HepG2 (cell line): Measurements from ENCODE around the gene MOV10L1. TPM values are rescaled to one million over a fixed set of nuclear protein-coding genes. Genes with fewer than 3 reads are reported as not detected.

ENCODE experiments used
- ATM ChIP-seq: fragments of 450-650 bp; IDR thresholded peaks from 2 replicates; pipeline ENCODE4 v1.7.1; 2017; ENCODE audit warnings: mild to moderate bottlenecking, borderline replicate concordance
- CHCHD3 ChIP-seq: sonication (generic); formaldehyde crosslinking; IDR thresholded peaks from 2 replicates; pipeline ENCODE4 v1.8.0; 2022; ENCODE audit warnings: mild to moderate bottlenecking, missing genetic modification reagents, moderate library complexity
- FOXA1 ChIP-seq, 2 experiments: fragments of 450-650 bp in 1 of 2; sonication (generic) in 1 of 2; formaldehyde crosslinking in 1 of 2; IDR thresholded peaks; 2 replicates each; pipeline versions ENCODE4 v1.4.0 to v1.6.1; 2016 to 2020; ENCODE audit warnings: missing genetic modification reagents in 1 of 2
- HMG20B ChIP-seq: conservative IDR thresholded peaks from 2 replicates; pipeline ENCODE4 v1.6.1; 2016; ENCODE audit warnings: missing genetic modification reagents, missing compliant biosample characterization
- KDM4B ChIP-seq: sonication (generic); formaldehyde crosslinking; IDR thresholded peaks from 2 replicates; pipeline ENCODE4 v1.4.0; 2020; ENCODE audit warnings: missing genetic modification reagents
- MED1 ChIP-seq: sonication (generic); formaldehyde crosslinking; IDR thresholded peaks from 2 replicates; pipeline ENCODE4 v1.4.0; 2020; ENCODE audit warnings: missing genetic modification reagents
- MYC ChIP-seq: sonication (generic); formaldehyde crosslinking; IDR thresholded peaks from 2 replicates; pipeline ENCODE4 v1.9.0; 2021; ENCODE audit warnings: missing genetic modification reagents, borderline replicate concordance
- PHF8 ChIP-seq: sonication (generic); formaldehyde crosslinking; IDR thresholded peaks from 2 replicates; pipeline ENCODE4 v1.5.0; 2020; ENCODE audit warnings: missing genetic modification reagents
- RXRA ChIP-seq: sonication (generic); formaldehyde crosslinking; IDR thresholded peaks from 2 replicates; pipeline ENCODE4 v1.5.1; 2020; ENCODE audit warnings: missing genetic modification reagents
- ZBTB21 ChIP-seq: sonication (generic); formaldehyde crosslinking; IDR thresholded peaks from 2 replicates; pipeline ENCODE4 v1.4.0; 2020; ENCODE audit warnings: missing genetic modification reagents
- ZNF335 ChIP-seq: sonication (generic); formaldehyde crosslinking; IDR thresholded peaks from 2 replicates; pipeline ENCODE4 v1.4.0; 2020; ENCODE audit warnings: missing genetic modification reagents
- ZNF547 ChIP-seq: sonication (generic); formaldehyde crosslinking; IDR thresholded peaks from 2 replicates; pipeline ENCODE4 v1.5.1; 2020; ENCODE audit warnings: mild to moderate bottlenecking, missing genetic modification reagents
- ZNF788 ChIP-seq: sonication (generic); formaldehyde crosslinking; IDR thresholded peaks from 2 replicates; pipeline ENCODE4 v1.5.0; 2020; ENCODE audit warnings: mild to moderate bottlenecking, missing genetic modification reagents, borderline replicate concordance
- polyA plus RNA-seq, 8 experiments: library from polyadenylated mRNA; depleted of rRNA in 3 of 8; stranded (reverse) in 7 of 8; unstranded in 1 of 8; fragments of >200 nt; fragmentation: Illumina TruSeq in 4 of 8; extraction: Trizol in 4 of 8; gene quantifications; 2 replicates each; pipeline versions ENCODE4 v1.2.1 to v1.2.3, GENCODE V29; 2011 to 2016; ENCODE audit warnings: low read depth in 4 of 8, missing spikeins in 1 of 8, mixed read lengths in 1 of 8; ENCODE audit not compliant: insufficient read depth in 1 of 8
- total RNA-seq, 5 experiments: library from RNA; depleted of rRNA; stranded (reverse); fragments of >200 nt; fragmentation: Illumina TruSeq; extraction: Trizol; gene quantifications; 2 replicates each; pipeline ENCODE4 v1.2.3, GENCODE V29; 2016; ENCODE audit warnings: low read depth in 1 of 5
- TF ChIP-seq, protein P1 (sequence below): sonication (generic); formaldehyde crosslinking; IDR thresholded peaks from 2 replicates; pipeline ENCODE4 v1.8.0; 2022; ENCODE audit warnings: mild to moderate bottlenecking, missing genetic modification reagents
- TF ChIP-seq, protein P2 (sequence below): sonication (generic); formaldehyde crosslinking; conservative IDR thresholded peaks from 2 replicates; pipeline ENCODE4 v1.8.1; 2023; ENCODE audit warnings: missing genetic modification reagents
- TF ChIP-seq, protein P3 (sequence below): sonication (generic); IDR thresholded peaks from 2 replicates; pipeline ENCODE4 v1.6.1; 2016; ENCODE audit warnings: low read depth, borderline replicate concordance
- TF ChIP-seq, protein P4 (sequence below): IDR thresholded peaks from 2 replicates; pipeline ENCODE4 v1.6.1; 2012; ENCODE audit warnings: low read depth, low read length, improper control_type of control experiment

MOV10L1 gene
- total and polyA plus RNA-seq, 2 of the 13 experiments (the other 11 are each of a cell fraction or from before 2014, with no cell fraction given), result 0.11 to 0.12 TPM

DNA sequence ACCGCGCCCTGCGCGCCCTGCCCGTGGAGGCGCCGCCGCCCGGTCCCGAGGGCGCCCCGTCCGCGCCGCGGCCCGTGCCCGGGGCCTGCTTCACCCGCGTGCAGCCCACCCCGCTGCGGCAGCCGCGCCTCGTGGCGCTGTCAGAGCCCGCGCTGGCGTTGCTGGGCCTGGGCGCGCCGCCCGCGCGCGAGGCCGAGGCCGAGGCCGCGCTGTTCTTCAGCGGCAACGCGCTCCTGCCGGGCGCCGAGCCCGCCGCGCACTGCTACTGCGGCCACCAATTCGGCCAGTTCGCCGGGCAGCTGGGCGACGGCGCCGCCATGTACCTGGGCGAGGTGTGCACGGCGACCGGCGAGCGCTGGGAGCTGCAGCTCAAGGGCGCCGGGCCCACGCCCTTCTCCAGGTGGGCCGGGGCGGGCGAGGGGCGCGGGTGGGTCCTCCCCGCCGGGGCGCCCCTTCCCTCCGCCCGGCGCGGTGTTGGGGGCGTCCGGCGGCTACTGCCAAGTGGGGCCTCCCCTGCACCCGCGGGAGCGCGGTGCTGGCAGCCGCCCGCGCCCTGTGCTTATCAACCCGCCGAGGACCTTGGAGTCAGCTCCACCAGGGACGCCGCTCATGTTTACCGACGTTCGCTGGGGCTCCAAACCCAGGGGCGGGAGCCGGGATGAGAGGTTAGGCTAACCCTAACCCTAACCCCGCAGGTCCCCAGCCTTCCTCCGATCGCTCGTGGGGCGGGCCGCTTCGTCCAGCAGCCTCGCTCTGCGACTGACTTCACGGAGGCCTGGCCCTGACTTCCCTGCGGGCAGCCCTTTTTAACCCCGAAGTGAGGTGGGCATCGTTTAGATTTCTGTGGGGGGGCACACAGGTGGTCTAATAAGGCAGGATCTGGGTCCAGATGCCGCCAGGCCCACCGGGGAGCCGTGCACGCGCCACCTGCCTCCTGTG is 111.7 kb downstream of the MOV10L1 start (continued):
- no peak for TF ChIP-seq HMG20B (CRISPR knock-in tag)
- TF ChIP-seq, protein P1, sequence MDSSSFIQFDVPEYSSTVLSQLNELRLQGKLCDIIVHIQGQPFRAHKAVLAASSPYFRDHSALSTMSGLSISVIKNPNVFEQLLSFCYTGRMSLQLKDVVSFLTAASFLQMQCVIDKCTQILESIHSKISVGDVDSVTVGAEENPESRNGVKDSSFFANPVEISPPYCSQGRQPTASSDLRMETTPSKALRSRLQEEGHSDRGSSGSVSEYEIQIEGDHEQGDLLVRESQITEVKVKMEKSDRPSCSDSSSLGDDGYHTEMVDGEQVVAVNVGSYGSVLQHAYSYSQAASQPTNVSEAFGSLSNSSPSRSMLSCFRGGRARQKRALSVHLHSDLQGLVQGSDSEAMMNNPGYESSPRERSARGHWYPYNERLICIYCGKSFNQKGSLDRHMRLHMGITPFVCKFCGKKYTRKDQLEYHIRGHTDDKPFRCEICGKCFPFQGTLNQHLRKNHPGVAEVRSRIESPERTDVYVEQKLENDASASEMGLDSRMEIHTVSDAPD, result no peak
- TF ChIP-seq ZNF335 (CRISPR knock-in tag), result no peak
- TF ChIP-seq RXRA (CRISPR knock-in tag), result 0 out of 2 replicates have a peak, but pooled peaks have one; percentile 14
- no peak for TF ChIP-seq ZNF547
- no peak for TF ChIP-seq FOXA1 (IDR thresholded peaks at IDR 0.05)
- TF ChIP-seq FOXA1 (CRISPR knock-in tag; IDR thresholded peaks at IDR 0.05), result peak; percentile 53
- no peak for TF ChIP-seq CHCHD3
- TF ChIP-seq KDM4B (CRISPR knock-in tag), result no peak
- TF ChIP-seq PHF8 (CRISPR knock-in tag), result peak; percentile 40; the same call in 1 of the 2 replicates
- TF ChIP-seq ATM, result no peak
- TF ChIP-seq, protein P2, sequence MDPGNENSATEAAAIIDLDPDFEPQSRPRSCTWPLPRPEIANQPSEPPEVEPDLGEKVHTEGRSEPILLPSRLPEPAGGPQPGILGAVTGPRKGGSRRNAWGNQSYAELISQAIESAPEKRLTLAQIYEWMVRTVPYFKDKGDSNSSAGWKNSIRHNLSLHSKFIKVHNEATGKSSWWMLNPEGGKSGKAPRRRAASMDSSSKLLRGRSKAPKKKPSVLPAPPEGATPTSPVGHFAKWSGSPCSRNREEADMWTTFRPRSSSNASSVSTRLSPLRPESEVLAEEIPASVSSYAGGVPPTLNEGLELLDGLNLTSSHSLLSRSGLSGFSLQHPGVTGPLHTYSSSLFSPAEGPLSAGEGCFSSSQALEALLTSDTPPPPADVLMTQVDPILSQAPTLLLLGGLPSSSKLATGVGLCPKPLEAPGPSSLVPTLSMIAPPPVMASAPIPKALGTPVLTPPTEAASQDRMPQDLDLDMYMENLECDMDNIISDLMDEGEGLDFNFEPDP (CRISPR knock-in tag), result no peak
- TF ChIP-seq, protein P3, sequence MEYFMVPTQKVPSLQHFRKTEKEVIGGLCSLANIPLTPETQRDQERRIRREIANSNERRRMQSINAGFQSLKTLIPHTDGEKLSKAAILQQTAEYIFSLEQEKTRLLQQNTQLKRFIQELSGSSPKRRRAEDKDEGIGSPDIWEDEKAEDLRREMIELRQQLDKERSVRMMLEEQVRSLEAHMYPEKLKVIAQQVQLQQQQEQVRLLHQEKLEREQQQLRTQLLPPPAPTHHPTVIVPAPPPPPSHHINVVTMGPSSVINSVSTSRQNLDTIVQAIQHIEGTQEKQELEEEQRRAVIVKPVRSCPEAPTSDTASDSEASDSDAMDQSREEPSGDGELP, result no peak
- TF ChIP-seq MED1 (CRISPR knock-in tag), result 0 out of 2 replicates have a peak, but pooled peaks have one; percentile 2
- TF ChIP-seq ZBTB21 (CRISPR knock-in tag), result no peak
- no peak for TF ChIP-seq ZNF788 (CRISPR knock-in tag)
- TF ChIP-seq, protein P4, sequence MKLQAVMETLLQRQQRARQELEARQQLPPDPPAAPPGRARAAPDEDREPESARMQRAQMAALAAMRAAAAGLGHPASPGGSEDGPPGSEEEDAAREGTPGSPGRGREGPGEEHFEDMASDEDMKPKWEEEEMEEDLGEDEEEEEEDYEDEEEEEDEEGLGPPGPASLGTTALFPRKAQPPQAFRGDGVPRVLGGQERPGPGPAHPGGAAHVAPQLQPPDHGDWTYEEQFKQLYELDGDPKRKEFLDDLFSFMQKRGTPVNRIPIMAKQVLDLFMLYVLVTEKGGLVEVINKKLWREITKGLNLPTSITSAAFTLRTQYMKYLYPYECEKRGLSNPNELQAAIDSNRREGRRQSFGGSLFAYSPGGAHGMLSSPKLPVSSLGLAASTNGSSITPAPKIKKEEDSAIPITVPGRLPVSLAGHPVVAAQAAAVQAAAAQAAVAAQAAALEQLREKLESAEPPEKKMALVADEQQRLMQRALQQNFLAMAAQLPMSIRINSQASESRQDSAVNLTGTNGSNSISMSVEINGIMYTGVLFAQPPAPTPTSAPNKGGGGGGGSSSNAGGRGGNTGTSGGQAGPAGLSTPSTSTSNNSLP, result no peak
- no peak for TF ChIP-seq MYC (CRISPR knock-in tag)
